Activated CD4-positive, alpha-beta T cell treated with anti-CD3 and anti-CD28 coated beads for 36 hours (primary cell): Measurements from ENCODE around the gene FXYD5. TPM values are rescaled to one million over a fixed set of nuclear protein-coding genes. Genes with fewer than 3 reads are reported as not detected.
"Not testable (repeated sequence)": the region's sequence is repeated elsewhere in the genome, so short reads cannot be mapped to it uniquely, and the experiment has no call there.

Source experiments
- ATAC-seq: fragments of 200-7000 bp; cut with Tn5 transposase; one replicate; pipeline ENCODE4 v1.10.0; 2021; ENCODE audit warnings: mild to moderate bottlenecking, moderate library complexity
- CTCF ChIA-PET: fragments of 350-600 bp; sonication (Branson Sonifier 250); formaldehyde crosslinking; loops from one replicate; lab custom pipeline; 2021; ENCODE audit warnings: antibody characterized with exemption; lab: Charles Lee
- POLR2A ChIA-PET: fragments of 350-600 bp; sonication (Branson Sonifier 250); formaldehyde crosslinking; loops from one replicate; lab custom pipeline; 2021; ENCODE audit warnings: antibody characterized with exemption, inconsistent platforms; lab: Charles Lee
- DNase-seq: peaks from one replicate; pipeline ENCODE4 v3.0.0-alpha.2; 2020
- H3K27ac Mint-ChIP-seq: one replicate; pipeline ENCODE4 v1.8.0; 2021; ENCODE audit warnings: mixed read lengths
- H3K27me3 Mint-ChIP-seq: one replicate; pipeline ENCODE4 v1.8.0; 2021; ENCODE audit warnings: mixed read lengths
- H3K36me3 Mint-ChIP-seq: one replicate; pipeline ENCODE4 v1.8.0; 2021; ENCODE audit warnings: low read depth, mixed read lengths
- H3K4me1 Mint-ChIP-seq: one replicate; pipeline ENCODE4 v1.8.0; 2021; ENCODE audit warnings: mixed read lengths
- H3K4me3 Mint-ChIP-seq: one replicate; pipeline ENCODE4 v1.8.0; 2021; ENCODE audit warnings: mild to moderate bottlenecking, moderate library complexity, mixed read lengths
- H3K9me3 Mint-ChIP-seq: one replicate; pipeline ENCODE4 v1.8.0; 2021; ENCODE audit warnings: low read depth, mixed read lengths
- intact Hi-C, 2 experiments: fragments of 100-400 bp; cut with DNase I in 1 of 2; cut with micrococcal nuclease in 1 of 2; formaldehyde crosslinking; loops; one replicate each; pipeline versions ENCODE4 v1.14.2 to v1.15.1; 2022 to 2024; cut with DNase I, micrococcal nuclease
- total RNA-seq, 2 experiments: library from RNA; stranded (reverse); gene quantifications; one replicate each; pipeline ENCODE4 v1.2.3, GENCODE V29; 2021

Gene FXYD5
- total RNA-seq, 2 experiments from 2014 or later = 261 to 358 TPM

DNA sequence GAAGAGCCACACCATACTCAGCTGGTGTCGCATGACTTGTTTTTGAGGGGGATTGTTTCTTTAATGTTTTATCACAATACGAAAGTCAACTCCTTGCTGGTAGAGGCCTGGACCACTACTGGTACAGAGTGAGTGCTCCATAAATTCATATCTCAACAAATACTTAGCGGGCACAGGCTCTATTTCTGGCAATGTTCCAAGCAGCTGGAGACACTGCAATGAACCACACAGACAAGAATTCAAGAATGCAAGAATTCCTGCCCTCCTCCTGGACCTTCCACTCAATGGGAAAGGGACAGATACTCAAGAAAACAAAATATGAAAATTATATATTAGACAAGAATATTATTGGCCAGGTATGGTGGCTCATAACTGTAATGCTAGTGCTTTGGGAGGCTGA, 5.1 kb upstream of the FXYD5 start:
- Mint-ChIP-seq H3K27ac (no peak overlapping the region), H3K36me3 (no peaks in the 10 kb centered on the region), H3K9me3 (no peaks in the 10 kb centered on the region), H3K4me3 (no peak overlapping the region), H3K4me1 (peaks cover 17% of the 10 kb centered on the region), H3K27me3 (no peaks in the 10 kb centered on the region)
- intact Hi-C loops = loop anchor here in 1 of 2 experiments (10.0 kb wide), 1 partner anchor 595 kb away; the partner anchor contains the start of genes IGFLR1, LIN37, PSENEN and U2AF1L4
- ATAC-seq = no peak
- no peak for DNase-seq
- POLR2A ChIA-PET = no interaction called here
- CTCF ChIA-PET = interaction anchor here (0.6 to 1.1 kb wide), 4 partner anchors 8 to 318 kb away, joined by 3 to 7 read pairs (median 3); no protein-coding TSS in a partner anchor

DNA sequence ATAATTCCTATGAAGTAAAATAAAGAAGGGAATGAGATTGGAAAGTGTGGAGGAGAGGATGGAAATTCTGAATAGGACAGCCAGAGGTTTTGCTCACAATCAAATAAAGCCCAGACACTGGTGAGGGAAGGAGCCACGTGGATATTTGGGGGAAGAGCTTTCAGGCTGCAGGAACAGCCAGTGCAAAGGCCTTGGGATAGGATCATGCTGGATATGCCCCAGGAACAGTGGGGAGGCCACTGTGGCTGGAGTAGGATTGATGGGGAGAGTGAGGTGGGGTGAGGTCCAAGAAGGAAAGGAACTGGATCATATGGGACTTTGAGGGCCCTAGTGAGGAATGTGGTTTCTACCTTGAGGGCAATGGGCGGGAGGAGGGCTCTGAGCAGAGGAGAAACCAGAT, 4.1 kb upstream of the FXYD5 start:
- ChIA-PET CTCF (interaction anchor here (1.1 kb wide), 1 partner anchor 9 kb away, joined by 7 read pairs; no protein-coding TSS in a partner anchor), POLR2A (no interaction called here)
- ATAC-seq (no peak), DNase-seq (no peak)
- Mint-ChIP-seq H3K4me1 (peaks cover 13% of the 10 kb centered on the region), H3K27me3 (no peaks in the 10 kb centered on the region), H3K27ac (no peak overlapping the region), H3K36me3 (peaks cover 3% of the 10 kb centered on the region), H3K9me3 (no peaks in the 10 kb centered on the region), H3K4me3 (no peak overlapping the region)
- intact Hi-C loops = loop anchor here in 1 of 2 experiments (10.0 kb wide), 1 partner anchor 494 kb away; the partner anchor contains the start of genes COX6B1 and ETV2

DNA sequence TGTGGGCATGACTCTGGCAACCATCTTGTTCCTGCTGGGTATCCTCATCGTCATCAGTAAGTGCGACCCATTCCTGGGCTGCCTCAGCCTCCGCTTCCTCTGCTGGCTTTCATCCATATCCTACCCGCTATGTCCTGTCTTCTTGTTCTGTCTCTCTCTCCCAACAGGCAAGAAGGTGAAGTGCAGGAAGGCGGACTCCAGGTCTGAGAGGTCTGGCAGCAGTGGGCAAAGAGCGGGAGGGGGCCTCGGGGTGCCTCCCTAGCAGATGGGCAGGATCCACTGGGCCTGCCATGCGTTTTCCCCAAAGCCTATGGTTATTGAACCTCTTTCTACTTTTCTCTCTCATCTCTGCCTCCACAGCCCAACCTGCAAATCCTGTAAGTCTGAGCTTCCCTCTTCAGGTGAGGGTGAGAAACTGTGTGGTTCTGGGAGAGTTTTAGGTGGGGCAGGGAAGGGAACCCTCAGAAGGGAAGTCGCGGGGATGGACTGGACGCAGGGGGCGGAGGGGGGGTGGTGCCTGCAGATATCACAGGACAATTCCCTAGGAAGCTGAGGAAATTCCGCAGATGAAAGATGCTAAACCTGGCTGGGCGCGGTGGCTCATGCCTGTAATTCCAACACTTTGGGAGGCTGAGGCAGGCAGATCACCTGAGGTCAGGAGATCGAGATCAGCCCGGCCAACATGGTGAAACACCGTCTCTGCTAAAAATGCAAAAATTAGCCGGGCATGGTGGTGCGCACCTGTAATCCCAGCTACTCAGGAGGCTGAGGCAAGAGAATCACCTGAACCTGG, 3.1 kb upstream of the FXYD5 start:
- H3K27ac Mint-ChIP-seq = no peak overlapping the region
- intact Hi-C loops = loop anchor here in 1 of 2 experiments (10.0 kb wide), 1 partner anchor 493 kb away; the partner anchor contains the start of genes COX6B1 and ETV2
- H3K9me3 Mint-ChIP-seq = no peaks in the 10 kb centered on the region
- no peaks in the 10 kb centered on the region for H3K27me3 Mint-ChIP-seq
- peaks cover 14% of the 10 kb centered on the region for H3K36me3 Mint-ChIP-seq
- ChIA-PET POLR2A (interaction anchor here (0.7 kb wide), 1 partner anchor 148 kb away, joined by 3 read pairs; no protein-coding TSS in a partner anchor), CTCF (interaction anchor here (4.8 kb wide), 1 partner anchor 9 kb away, joined by 47 read pairs; the partner anchor contains the start of gene FXYD7)
- H3K4me1 Mint-ChIP-seq = peaks cover 21% of the 10 kb centered on the region
- DNase-seq (no peak), ATAC-seq (no peak)
- H3K4me3 Mint-ChIP-seq = no peak overlapping the region

DNA sequence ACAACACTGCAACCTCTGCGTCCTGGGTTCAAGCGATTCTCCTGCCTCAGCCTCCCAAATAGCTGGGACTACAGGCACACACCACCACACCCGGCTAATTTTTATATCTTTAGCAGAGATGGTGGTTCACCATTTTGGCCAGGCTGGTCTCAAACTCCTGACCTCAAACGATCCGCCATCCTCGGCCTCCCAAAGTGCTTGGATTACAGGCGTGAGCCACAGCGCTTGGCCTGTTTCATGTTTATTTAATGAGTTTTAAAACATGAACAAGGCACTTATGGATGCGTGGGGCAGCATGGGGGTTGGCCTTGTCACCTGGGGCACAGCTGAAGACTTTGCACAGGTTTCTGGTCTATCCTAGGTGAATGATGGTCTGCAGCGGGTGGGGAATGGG, 1.4 kb upstream of the FXYD5 start:
- not testable (repeated sequence) for H3K27me3 Mint-ChIP-seq, ATAC-seq, H3K9me3 Mint-ChIP-seq, DNase-seq
- Mint-ChIP-seq H3K36me3 (peaks cover 30% of the 10 kb centered on the region), H3K4me1 (peaks cover 37% of the 10 kb centered on the region), H3K4me3 (peak overlapping the region; percentile 96), H3K27ac (peak overlapping the region; percentile 75)
- POLR2A ChIA-PET = interaction anchor here (1.5 kb wide), 1 partner anchor 12 kb away, joined by 5 read pairs; no protein-coding TSS in a partner anchor
- intact Hi-C loops = loop anchor here in 1 of 2 experiments (10.0 kb wide), 1 partner anchor 492 kb away; the partner anchor contains the start of genes COX6B1 and ETV2
- CTCF ChIA-PET = interaction anchor here (0.7 to 4.8 kb wide), 11 partner anchors 11 to 181 kb away, joined by 3 to 47 read pairs (median 4); partner anchors contain the start of genes FXYD7 and LGI4

DNA sequence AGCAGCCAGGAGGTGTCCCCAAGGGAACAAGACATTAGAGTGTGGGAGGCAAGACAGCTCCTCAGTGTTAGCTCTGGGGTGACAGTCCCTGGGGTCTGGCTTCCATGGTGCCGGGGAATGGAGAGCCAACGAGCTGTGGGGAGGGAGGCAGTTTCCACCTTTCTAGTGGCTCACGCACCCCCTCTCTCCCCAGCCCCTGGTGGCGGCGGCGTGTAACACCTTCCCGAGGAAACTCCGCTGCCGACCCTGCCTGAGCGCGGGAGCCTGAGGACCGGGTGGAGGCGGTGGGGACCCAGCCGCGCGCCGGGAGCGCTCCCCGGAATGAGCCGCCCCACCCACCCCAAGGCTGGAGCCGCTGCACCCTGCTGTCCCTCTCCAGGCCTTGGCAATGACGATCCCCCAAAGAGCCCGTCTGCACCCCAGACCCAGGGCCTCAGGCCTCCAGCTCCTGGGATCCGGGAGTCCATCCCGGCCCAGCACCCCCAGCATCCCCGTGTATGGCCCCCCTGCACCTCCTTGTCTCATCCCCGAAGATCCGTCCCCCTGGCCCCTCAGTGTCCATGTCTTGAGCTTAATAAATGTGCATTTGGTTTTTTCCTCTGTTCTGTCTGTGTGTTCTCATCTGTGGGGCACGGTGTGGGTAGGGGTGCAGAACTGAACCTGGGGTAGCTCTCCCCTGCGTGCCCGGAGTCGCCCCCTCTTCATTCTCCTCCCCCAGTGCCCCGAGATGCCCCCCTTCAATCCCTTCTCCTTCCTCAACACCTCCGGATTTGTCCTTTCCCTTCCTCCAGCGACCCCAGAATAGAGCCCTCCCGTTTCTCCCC, 622 bp upstream of the FXYD5 start:
- intact Hi-C loops = loop anchor here (1.0 to 10.0 kb wide), 3 partner anchors 13 to 491 kb away; partner anchors contain the start of genes COX6B1 (in 1 of the 2), ETV2 (in 1 of the 2) and USF2 (in 1 of the 2)
- Mint-ChIP-seq H3K4me1 (peaks cover 45% of the 10 kb centered on the region), H3K9me3 (no peaks in the 10 kb centered on the region), H3K36me3 (peaks cover 38% of the 10 kb centered on the region), H3K27me3 (no peaks in the 10 kb centered on the region), H3K27ac (peak overlapping the region; percentile 99), H3K4me3 (peak overlapping the region; percentile 96)
- peak; percentile 60 for ATAC-seq
- ChIA-PET POLR2A (interaction anchor here (0.6 to 1.5 kb wide), 4 partner anchors 13 to 117 kb away, joined by 3 to 5 read pairs (median 4); no protein-coding TSS in a partner anchor), CTCF (interaction anchor here (0.5 to 4.8 kb wide), 17 partner anchors 9 to 905 kb away, joined by 3 to 47 read pairs (median 4); partner anchors contain the start of genes FXYD7 and LGI4)
- DNase-seq = peak; percentile 88

DNA sequence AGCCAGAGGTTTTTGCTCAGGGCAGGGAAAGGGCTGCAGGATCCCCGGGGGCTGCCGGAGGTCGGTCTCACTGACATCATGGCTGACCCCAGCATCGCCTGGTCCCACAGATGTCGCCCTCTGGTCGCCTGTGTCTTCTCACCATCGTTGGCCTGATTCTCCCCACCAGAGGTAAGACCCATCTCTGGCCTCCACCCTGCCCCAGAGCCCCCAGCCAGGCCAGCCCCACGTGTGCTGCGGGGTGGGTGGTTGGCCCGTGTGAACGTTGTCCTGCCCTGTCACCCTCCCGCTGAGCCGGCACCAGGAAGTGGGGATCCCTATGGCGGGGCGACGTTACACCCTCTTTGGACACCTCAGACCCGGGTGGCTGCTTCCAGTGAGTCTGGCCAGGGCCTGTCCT, 906 bp downstream of the FXYD5 start:
- Mint-ChIP-seq H3K4me3 (peak overlapping the region; percentile 96), H3K36me3 (peaks cover 53% of the 10 kb centered on the region), H3K27me3 (no peaks in the 10 kb centered on the region), H3K27ac (peak overlapping the region; percentile 99), H3K9me3 (no peaks in the 10 kb centered on the region), H3K4me1 (peaks cover 54% of the 10 kb centered on the region)
- DNase-seq (peak; percentile 60), ATAC-seq (peak; percentile 25)
- intact Hi-C loops = loop anchor here (1.0 to 10.0 kb wide), 7 partner anchors 14 to 489 kb away; partner anchors contain the start of genes USF2 (in 2 of the 2), COX6B1 (in 1 of the 2), ETV2 (in 1 of the 2) and FFAR1 (in 1 of the 2)
- POLR2A ChIA-PET = no interaction called here
- CTCF ChIA-PET = interaction anchor here (4.8 kb wide), 1 partner anchor 13 kb away, joined by 47 read pairs; the partner anchor contains the start of gene FXYD7

DNA sequence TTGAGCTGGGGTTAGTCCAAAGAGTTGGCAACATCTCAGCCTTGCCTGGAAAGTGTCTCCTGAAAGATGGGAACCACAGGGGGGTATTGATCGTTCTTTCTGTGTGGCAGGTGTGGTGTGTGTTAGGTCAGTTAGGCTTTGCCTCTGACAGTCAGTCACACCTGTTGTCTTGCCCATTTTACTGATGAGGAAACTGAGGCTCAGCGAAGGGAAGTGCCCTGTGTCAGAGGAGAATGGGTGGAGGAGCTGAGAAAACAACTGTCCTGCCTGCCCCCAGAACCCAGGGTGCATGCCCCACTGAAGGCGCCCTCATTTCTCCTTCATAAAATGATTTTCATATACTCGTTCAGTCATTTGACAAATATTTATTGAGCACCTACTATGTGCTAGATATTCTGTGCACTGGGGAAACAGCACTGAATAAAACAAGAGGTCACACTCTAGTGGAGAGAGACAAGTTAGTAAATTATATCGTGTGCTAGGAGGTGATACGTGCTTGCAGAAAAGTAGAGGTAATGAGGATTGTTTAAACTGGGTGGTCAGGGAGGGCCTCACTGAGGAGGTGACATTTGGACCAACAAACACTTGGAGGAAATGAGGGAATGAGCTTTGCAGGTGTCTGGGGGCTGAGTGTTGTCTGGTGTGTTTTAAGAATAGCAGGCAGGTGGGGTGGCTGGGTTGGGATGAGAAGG, 1.6 kb downstream of the FXYD5 start:
- Mint-ChIP-seq H3K27me3 (no peaks in the 10 kb centered on the region), H3K4me1 (peaks cover 55% of the 10 kb centered on the region), H3K27ac (peak overlapping the region; percentile 99), H3K4me3 (peak overlapping the region; percentile 96), H3K36me3 (peaks cover 60% of the 10 kb centered on the region), H3K9me3 (no peaks in the 10 kb centered on the region)
- CTCF ChIA-PET = interaction anchor here (0.5 kb wide), 1 partner anchor 44 kb away, joined by 3 read pairs; no protein-coding TSS in a partner anchor
- DNase-seq (no peak), ATAC-seq (no peak)
- intact Hi-C loops = loop anchor here (1.0 to 10.0 kb wide), 7 partner anchors 15 to 489 kb away; partner anchors contain the start of genes USF2 (in 2 of the 2), COX6B1 (in 1 of the 2), ETV2 (in 1 of the 2) and FFAR1 (in 1 of the 2)
- POLR2A ChIA-PET = no interaction called here

DNA sequence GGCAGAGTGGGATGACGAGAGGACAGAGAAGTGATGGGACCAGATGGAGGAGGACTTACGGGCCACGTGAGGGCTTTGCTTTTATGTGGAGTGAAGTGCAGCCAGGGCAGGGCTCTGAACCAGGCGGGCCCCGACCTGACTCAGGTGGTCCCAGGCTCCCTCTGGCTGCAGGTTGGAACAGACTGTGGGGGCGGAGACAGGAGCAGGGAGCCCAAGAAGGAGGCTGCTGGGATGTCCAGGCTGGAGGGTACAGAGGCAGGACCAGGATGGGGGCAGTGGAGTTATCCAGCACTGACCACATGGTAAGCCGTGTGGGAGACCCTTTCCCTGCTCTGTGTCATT, 2.1 kb downstream of the FXYD5 start:
- Mint-ChIP-seq H3K9me3 (peaks cover 3% of the 10 kb centered on the region), H3K4me3 (peak overlapping the region; percentile 96), H3K36me3 (peaks cover 65% of the 10 kb centered on the region), H3K27me3 (no peaks in the 10 kb centered on the region), H3K4me1 (peaks cover 58% of the 10 kb centered on the region), H3K27ac (peak overlapping the region; percentile 99)
- intact Hi-C loops = loop anchor here in 1 of 2 experiments (10.0 kb wide), 1 partner anchor 488 kb away; the partner anchor contains the start of genes COX6B1 and ETV2
- POLR2A ChIA-PET = no interaction called here
- ATAC-seq (no peak), DNase-seq (no peak)
- CTCF ChIA-PET = interaction anchor here (1.8 kb wide), 1 partner anchor 12 kb away, joined by 7 read pairs; no protein-coding TSS in a partner anchor

DNA sequence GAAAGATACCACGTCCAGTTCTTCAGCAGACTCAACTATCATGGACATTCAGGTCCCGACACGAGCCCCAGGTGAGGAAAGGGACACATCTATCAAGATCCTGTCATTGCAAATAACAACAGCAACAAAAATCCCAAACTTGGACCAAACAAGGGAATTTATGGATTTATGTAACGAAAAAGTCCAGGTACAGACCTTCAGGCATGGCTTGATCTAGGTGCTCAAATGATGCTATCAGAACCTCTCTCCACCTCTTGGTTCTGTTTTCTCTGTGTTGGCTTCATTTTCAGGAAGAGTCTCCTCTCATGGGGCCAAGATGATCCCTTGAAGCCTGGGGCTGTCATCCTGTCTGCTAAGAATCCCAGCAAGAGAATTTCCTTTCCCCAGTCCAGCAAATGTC, 2.9 kb downstream of the FXYD5 start:
- no peaks in the 10 kb centered on the region for H3K27me3 Mint-ChIP-seq
- H3K4me1 Mint-ChIP-seq = peaks cover 55% of the 10 kb centered on the region
- H3K36me3 Mint-ChIP-seq = peaks cover 73% of the 10 kb centered on the region
- POLR2A ChIA-PET = no interaction called here
- CTCF ChIA-PET = interaction anchor here (1.8 kb wide), 2 partner anchors 13 to 14 kb away, joined by 5 to 7 read pairs; partner anchors contain the start of gene FXYD7
- H3K27ac Mint-ChIP-seq = peak overlapping the region; percentile 78
- peak overlapping the region; percentile 34 for H3K4me3 Mint-ChIP-seq
- intact Hi-C loops = loop anchor here in 1 of 2 experiments (10.0 kb wide), 1 partner anchor 487 kb away; the partner anchor contains the start of genes COX6B1 and ETV2
- no peak for ATAC-seq
- no peak for DNase-seq
- peaks cover 8% of the 10 kb centered on the region for H3K9me3 Mint-ChIP-seq
